HG03060 (cell line): ENCODE results near the gene CEP63.

Experiments
- ATAC-seq: cut with Tn5 transposase; IDR thresholded peaks from one replicate; pipeline ENCODE4 v1.9.1; 2021; ENCODE audit warnings: low read depth, moderate number of reproducible peaks; ENCODE audit not compliant: unreplicated experiment

CEP63 gene

DNA sequence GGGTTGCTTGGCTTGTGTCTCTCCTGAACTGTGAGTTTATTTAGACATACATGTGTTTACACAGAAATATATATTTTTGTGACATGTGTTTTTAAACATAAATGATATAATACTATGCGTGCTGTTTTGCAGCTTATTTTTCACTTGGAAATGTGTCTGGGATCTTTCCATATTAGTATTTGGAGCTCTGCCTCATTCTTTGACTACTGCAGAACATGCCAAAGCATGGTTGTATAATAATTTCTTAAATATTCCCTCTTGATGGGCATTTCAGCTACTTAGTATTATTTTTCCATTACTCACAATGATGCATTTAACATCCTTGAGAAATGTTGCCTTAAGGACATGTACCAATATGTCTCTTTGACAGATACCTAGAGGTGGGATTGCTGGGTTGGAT, 19.5 kb upstream of the CEP63 start:
- no peak for ATAC-seq

DNA sequence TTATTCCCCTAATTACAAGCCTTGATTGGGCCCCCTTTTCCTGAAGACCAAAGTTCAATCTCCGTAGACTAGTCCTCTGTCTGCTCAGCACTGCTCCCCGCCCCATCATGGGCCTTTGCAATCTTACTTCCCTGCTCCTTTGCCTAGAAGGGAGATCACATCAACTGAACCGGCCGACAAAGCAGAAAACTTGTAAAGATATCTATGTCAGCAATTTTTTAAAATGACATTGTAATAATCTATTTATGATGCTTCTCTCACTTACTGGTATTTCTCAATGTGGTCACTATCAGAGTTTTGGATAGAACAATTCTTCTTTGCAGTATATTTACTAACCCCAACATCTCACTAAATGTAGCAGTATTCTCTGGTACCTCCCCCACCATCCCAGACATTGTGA, 17.3 kb upstream of the CEP63 start:
- no peak for ATAC-seq

DNA sequence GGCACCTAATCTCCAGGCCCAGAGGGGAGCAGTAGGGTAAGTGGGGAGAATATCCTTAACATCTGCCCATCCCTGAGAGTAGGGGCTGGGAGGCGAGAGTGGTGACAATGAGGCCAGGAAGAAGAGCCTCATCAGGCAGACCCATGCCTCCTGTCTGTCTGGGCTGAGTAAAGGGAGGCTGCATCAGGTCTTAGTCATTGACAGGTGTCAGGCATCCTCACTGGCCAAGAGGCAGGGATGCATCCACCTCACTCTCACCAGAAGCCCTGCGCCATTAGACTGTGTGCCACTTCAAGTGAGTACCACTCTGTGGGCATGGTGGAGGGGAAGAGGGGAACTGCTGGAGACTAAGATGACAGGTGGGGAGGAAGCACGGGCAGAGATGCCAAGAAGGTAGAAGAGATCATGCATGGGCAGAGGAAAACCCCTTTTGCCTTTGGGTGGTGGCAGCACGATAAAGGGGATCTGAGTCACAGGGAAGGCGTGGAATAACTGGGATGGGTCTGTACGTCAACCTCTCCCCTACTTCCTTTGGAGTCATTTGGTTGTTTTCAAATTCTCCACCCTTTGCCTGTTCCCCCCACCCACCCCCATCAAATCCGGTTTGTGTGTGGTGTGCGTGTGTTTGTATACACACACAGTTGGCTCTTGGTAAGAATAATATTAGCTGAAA, 14.2 kb upstream of the CEP63 start:
- no peak for ATAC-seq

DNA sequence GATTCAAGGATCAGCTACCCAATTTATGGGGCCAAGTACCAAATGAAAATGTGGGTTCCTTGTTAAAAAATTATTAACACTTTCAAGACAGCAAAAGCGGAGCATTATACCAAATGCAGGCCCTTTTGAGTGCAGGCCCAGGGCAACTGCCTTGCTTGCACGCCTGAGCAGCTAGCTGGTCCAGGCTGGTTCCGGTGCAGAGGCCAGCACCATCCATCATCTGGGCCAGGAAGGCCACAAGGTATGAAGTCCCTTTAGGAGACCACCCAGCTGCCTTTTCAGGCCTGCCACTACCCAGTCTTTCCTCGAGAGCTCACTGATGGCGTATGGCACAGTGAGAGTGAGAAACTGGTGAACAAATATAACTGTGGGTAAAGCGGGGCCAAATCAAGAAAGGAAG, 13.0 kb upstream of the CEP63 start:
- no peak for ATAC-seq

DNA sequence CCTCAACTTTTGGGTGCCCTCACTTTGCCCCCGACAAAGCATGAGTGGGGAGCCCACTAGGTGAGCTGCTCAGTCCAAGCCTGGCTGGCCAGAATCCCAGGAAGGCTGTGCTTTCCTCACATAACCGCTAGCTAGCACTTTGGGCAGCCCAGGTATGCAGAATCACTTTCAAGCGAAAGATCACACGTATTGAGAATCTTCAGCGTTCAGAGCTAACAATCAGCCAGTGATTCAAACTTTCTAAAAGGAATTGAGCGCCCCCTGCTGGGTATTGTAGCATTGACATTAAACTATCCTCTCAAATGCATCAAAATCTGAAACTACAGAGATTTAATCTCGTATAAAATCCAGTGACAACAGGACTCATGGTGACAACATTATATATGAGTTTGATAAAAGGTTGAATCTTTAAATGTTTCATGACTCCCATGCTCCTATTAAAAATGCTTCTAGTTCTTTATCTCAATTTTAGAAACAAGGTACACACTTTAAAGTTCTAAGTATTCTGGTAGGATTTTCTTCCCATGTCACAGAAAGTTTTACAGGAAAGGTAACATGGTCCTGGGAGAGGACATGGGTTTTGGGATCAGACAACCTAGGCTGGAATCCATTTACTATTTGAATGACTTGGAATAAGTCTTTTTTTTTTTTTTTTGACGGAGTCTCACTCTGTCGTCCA, 11.8 kb upstream of the CEP63 start:
- peak; percentile 49 for ATAC-seq

DNA sequence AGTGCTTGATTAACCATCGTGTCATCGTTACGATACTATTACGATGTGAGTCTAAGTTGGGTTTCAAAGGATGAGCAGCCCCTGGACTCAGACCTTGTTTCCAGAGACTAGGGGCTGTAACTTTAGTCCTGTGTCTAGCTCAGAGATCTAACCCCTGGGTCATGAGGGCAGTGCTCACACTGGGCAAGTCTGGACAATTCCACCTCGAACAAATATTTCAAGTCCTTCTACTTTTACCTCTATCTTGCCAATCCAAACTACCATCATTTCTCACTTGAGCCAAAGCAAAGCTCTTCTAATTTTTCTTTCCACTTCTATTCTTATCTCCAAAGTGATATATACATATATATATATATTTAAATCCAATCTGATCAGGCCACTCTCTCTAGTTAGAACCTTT, 10.9 kb upstream of the CEP63 start:
- no peak for ATAC-seq

DNA sequence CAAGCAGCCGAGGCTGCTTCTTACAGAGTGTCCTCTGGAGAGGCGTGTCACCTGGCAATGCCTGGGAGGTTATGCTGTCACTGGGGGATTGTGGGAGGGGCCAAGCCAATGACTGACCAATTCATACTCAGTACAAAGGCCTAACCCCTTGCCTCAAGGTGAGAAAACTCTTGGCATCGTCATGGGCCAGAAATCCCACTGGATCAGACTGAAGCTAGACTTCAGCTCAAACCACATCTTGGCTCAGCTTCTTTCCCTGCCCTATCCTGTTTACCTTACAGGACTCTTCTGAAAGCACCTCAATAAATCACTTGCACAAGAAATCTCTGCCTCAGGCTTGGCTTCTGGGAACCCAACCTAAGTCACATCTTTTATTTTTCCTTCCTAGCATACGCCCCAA, 9.6 kb upstream of the CEP63 start:
- no peak for ATAC-seq

DNA sequence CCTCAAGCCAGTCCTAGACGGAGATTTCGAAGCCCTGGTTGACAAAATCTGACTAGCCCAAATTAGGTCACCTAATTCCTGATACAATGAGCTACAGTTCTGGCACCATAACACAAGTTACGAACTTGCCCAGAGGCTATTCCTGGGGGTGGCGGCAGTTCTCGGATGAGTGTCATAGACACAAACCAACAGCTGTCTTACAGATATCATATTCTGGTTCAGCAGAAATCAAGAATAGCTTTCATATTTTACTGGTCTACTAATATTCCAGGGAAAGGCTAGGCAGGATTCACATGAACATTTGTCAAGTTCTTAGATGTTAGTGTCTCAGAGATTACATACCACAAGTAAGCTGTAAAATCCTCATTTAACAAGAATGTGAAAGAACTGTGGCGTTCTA, 8.9 kb upstream of the CEP63 start:
- no peak for ATAC-seq

DNA sequence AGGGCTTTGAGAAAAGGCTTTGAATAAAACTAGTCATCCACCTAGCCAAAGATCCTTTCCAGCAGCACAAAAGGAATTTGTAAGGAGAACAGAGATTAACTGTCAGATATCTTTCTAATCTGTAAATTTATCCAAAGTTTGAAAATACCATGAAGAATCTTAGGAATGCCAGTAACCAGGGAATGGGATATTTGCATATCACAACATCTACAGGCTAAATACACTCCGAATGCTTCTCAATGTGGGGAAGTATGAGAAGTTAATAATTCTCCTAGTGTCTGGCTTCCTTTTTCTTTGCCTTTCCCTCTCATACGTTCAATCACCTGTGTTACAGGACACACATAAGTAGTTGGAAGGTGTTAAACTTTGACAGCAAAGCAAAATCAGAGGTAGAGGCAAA, 7.9 kb upstream of the CEP63 start:
- ATAC-seq = no peak

DNA sequence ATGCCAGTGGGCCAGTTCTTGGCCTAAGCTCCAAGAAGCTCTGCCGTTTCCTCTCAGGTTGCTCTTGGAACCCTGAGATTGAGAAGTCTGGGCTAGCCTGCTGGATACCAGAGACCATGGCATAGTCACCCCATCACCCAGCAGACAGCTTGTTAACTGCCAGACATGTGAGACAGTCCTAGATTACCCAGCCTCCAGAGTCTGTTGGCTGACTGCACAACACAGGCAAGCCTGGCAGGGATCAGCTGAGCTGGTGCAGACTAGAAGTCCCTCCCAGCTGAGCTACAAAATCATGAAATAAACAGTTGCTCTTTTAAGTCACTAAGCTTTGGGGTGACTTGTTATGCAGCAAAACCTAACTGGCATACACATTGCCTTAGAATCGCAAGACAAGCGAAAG, 5.3 kb upstream of the CEP63 start:
- no peak for ATAC-seq

DNA sequence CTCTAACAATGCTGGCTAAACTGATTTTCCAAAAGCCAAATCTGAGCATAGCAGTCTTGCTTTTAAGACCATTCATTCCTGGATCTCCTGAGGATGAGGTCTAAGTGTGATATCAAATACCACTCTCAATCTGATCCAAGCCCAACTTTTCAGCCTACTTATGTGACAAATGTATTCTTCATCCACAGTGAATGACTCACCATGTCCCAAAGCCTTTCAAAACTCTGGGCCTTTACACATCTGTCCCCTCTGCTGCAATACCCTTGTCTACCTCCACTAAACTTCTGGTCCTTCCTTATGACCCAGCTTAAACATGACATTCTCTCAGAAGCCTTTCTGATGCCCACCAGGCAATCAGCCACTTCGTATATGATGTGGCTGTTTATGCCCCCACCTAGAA, 4.7 kb upstream of the CEP63 start:
- ATAC-seq = no peak

DNA sequence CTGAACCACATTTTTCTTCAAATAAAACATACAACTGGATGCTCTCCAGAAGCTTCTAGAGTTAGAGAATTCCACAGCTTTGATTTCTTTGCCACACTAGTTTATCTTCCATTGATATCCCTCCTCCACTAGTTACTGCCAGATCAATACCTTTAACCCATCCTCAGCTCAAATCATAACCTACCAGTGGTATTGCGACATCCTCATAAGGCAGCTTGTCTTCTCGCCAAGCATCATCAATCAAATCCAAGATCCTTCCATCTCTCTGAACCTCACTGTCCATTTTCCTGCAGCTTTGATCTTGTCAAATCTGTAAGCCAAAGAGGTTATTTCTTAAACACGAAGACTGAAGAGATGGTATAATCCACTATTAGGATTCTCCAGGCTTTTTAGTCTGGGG, 3.2 kb upstream of the CEP63 start:
- no peak for ATAC-seq

DNA sequence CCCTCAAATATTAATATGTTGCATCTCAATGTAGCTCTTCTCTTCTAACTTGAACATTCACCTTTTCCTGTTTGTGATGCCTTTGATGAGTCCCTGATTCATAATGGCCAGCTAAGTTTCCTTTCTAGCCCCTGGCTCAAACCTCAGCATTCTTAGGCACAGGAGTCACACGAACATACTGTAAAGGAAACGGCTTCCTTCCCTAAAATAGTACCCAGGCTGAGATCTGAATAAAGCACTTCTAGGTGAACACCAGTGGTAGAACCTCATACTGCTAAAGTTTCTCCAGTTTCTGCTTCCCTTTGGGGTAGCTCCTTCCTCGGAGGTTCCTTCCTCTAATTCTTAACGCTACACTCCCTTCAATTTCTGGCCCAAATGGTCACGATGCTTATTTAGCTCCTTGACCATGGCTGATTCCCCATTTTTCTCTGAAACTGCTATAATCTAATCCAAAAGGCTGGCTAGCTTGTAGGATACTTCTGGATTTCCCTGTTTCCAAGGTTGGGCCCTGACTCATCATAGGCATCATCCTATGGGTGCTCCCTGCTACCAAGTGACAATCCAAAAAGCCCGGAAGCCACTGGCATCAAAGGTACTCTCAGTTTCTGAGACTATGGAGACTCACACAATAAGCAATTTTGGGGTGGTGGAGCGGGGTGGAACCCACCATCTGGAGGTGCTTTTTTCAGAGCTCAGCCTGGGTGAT, 2.5 kb upstream of the CEP63 start:
- no peak for ATAC-seq

DNA sequence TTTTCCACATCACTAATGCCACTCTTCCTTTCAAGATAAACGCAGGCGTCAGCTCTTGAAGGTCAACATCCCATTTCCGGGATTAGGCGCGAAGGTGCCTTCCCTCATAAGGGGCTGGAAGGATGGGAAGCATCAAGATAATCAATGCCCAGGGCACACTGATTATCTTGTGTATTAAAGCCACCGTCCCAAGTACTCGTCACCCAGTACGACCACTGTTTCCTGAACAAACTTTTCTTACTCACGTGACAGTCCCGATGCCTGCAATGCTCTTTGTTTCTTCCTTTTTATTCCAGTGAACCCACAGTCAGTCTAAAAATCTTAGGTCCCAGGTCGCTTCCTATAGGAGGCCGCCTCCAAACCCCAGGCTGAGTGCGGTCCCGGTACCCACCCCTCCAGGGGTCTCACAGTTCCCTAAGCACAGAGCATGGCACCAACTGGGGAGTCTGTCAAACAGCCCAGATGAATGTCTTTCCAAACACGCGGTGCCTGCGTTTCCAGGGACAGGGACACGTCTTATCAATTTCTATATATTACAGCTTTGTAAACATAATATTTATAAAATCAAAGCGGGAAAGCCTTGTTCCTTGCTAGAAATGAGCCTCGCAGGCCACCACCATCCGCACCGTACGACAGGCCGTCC, 661 bp upstream of the CEP63 start:
- peak; percentile 2 for ATAC-seq

DNA sequence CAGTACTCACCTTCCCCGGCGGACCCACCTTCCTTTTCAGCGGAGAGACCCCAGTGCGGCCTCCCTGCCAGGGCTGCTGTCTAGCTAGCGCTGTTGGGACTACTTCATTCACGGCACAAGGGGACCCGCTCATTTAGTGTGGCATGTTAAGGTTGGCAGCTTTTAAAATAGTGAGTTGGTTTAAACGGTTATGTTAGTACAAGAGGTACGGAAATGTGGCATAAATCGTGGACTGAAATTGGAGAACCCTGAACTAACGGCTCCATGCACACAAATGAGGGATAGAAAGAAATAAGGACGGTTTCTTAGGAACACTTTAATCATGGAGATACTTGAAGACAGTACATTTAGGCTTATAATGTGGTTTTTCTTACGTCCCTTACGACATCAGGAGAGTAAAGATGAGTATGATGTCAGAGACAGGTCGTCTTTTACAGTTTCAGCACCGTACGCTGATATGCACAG, 752 bp downstream of the CEP63 start:
- no peak for ATAC-seq

DNA sequence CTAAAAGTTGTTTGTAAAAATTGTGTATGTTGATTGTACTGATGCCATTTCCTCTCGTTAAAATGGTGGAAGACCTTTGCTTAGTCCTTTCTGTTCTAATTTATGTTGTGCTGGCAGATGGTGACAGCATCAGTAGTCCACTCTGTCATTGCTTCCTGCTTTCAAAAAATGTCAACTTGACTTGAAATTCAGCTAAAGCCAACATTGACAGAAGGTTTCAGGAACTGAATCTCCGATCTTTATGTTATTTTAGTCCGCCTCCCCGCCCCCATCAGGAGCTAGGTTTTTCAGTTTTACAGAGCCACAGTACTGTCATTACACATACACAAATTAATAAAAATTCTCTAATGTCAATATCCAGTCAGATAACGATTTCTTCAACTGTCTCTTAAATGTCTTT, 1.5 kb downstream of the CEP63 start:
- ATAC-seq = no peak

DNA sequence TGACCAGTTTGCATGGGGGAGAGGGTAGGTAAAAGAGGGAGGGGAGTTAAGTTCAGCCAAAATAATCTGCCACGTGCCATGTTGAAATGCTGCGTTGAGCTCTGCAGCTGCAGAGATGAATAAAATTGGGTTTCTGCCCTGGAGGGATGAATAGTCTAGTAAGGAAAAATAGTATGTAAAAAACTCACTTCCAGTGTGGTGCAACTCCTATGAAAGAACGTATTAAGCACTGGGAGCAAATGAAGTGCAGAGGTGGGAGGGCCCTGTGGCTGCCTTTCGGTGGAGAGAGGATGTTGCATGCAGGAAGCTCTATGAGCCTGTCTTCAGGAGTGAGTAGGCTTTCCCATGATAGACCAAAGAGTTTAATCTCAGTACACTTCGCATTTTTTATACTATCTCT, 8.6 kb downstream of the CEP63 start:
- no peak for ATAC-seq

DNA sequence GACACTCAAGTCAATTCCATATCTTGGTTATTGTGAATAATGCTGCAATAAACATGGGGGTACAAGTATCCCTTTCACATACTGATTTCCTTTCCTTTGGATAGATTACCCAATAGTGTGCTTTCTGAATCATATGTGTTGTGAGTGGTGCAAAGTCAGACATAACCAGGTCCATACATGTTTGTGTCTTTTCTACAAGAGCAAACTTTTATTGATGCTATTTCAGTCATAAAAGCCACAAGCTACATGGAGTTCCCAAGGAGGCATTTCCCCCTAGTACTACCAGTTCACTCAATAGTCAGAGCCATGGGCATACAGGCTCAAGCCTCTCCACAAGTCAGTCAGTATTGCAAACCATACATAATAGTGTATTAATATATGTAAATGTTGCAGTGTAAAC, 10.1 kb downstream of the CEP63 start:
- ATAC-seq = no peak

DNA sequence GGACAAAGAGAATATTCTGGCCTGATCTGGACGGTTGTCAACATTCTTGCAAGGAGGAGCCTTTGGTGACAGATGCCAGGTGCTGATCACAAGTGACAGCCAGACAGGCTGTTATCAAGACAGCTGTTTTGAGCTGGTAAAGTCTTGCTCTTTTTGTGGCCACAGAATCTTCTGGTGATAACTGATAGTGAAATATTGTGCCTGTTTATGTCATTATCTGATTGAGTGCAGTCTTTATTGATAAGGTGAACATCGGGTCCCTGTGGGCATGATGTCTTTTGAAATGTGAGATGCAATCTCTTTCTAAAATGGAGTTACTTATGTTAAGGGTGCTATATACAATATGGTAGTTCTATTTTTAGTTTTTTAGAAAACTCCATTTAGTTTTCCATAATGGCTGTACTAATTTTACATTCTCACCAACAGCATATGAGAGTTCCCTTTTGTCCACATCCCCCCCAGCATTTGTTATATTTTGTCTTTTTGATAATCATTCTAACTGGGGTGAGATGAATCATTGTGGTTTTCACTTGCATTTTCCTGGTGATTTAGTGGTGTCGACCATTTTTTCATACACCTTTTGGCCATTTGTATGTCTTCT, 10.7 kb downstream of the CEP63 start:
- no peak for ATAC-seq

DNA sequence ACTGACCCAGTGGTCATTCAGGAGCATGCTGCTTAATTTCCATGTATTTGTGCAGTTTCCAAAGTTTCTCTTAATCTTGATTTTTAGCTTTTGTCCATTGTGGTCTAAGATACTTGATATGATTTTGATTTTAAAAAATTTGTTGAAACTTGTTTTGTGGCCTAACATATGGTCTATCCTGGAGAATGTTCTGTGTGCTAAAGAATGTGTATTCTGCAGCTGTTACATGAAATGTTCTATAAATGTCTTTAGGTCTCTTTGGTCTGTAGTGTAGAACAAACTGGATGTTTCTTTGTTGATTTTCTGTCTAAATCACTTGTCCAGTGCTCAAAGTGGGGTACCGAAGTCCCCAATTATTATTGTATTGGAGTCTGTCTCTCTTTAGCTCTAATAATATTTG, 17.4 kb downstream of the CEP63 start:
- ATAC-seq = no peak

DNA sequence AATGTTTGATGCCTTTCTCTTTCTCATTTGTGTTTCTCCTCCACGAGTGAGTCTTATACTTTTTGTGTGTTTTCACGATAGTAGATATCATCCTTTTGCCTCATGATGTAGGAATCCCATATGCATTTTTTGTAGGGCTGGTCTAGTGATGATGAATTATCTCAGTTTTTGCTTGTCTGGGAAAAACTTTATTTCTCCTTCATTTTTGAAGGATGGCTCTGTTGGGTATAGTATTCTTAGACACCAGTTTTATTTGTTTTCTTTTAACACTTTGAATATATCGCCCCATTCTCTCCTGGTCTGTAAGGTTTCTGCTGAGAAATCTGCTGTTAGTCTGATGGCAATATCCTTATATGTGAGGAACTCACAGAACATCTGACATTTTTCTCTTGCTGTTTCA, 18.3 kb downstream of the CEP63 start:
- no peak for ATAC-seq
